Stimulated activated CD8-positive, alpha-beta memory T cell treated with anti-CD3 and anti-CD28 coated beads, Interleukin-7, amount 100 ng/mL, for 48 hours (primary cell): ENCODE data around the gene CDH4.

Experiments
- DNase-seq, 2 donors: peaks; one replicate each; pipeline ENCODE4 v3.0.0-alpha.2; 2020; ENCODE audit warnings: low read depth in 1 of 2; ENCODE audit errors: extremely low read depth in 1 of 2

The CDH4 gene

DNA sequence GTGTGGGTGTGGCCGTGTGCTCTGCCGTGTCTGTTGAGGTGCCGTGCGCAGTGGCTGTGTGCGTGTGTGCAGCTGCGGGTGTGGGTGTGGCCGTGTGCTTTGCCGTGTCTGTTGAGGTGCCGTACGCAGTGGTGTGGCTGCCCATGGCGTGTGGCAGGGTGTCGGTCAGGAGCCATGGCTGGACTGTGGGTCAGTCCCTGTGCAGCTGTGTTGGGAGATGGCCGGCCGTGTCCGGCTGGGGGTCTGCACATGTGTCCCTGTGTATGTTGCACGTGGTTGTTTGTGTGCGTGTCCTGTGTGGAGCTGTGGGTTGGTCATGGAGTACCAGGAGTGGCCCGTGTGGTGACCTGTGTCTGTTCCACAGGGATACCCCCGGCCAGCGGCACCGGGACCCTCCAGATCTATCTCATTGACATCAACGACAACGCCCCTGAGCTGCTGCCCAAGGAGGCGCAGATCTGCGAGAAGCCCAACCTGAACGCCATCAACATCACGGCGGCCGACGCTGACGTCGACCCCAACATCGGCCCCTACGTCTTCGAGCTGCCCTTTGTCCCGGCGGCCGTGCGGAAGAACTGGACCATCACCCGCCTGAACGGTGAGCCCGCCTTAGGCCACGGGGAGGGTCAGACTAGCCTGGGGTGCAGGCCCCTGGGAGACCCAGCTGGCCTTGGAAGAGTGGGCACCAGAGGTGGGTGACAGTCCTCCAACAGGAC lies 675.9 kb downstream of the CDH4 start:
- DNase-seq: no peak

- DNase-seq: no peak
These were observed 677.5 kb downstream of the CDH4 start for GRCh38 chr20:61929561-61929960.

DNA sequence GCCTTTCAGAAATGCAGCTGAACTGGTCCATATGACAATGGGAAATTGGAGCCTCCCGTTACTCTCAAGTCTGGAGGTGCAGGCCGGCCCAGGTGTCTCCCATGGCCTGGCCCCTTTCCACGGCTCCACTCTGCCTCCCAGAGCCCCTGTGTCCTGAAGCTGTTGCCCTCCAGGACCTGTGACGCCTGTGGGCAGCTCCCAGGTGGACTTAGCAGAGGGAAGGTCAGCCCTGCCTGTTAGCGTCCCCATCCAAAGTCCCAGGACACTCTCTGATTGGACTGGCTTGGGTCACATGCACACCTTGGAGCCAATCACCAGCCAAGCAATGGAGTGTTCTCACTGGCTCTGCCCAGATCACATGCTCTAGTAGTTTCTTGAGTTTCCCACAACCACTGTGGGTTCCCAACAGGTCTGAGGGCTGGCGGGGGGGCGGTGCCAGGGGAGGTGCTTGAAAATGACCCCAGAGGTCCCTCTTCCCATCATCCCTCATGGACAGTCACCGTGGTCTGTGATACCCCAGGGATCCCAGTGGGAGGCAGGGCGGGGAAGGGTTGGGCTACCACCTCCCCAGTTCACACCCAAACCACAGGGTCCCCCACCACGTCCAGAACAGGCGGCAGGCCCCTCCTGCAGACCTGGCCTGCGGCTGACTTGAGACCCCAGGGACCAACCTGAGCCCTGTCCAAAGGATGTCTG lies 678.1 kb downstream of the CDH4 start:
- no peak for DNase-seq

- DNase-seq: no peak
These were observed 678.9 kb downstream of the CDH4 start for GRCh38 chr20:61930776-61931475.

GRCh38 chr20:61931476-61932198 lies 679.6 kb downstream of the CDH4 start:
- no peak for DNase-seq

DNA sequence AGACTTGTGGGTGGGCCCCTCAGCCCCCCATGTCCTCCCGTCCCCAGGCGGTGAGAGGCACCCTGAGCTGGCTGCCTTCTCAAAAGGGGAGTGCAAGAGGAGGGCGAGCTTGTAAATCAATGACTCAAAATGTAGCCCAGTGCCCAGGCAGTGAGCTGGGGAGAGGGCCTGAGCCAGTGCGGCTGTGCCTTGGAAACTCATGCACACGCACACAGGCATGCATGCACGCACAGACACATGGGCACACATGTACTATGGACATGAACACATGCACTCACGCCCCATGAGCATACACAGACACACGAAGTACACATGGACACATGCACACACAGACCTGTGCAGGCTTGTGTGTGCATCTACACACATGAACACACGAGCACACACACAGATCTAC lies 680.1 kb downstream of the CDH4 start:
- DNase-seq: no peak

- DNase-seq: no peak
These were observed 680.8 kb downstream of the CDH4 start for GRCh38 chr20:61932711-61933480.

- no peak for DNase-seq
These were observed 681.5 kb downstream of the CDH4 start for GRCh38 chr20:61933481-61933950.

- DNase-seq: no peak
These were observed 682.1 kb downstream of the CDH4 start for GRCh38 chr20:61933951-61934715.

- no peak for DNase-seq
These were observed 682.9 kb downstream of the CDH4 start for GRCh38 chr20:61934716-61935530.

GRCh38 chr20:61935926-61936700 lies 684.1 kb downstream of the CDH4 start:
- no peak for DNase-seq

DNA sequence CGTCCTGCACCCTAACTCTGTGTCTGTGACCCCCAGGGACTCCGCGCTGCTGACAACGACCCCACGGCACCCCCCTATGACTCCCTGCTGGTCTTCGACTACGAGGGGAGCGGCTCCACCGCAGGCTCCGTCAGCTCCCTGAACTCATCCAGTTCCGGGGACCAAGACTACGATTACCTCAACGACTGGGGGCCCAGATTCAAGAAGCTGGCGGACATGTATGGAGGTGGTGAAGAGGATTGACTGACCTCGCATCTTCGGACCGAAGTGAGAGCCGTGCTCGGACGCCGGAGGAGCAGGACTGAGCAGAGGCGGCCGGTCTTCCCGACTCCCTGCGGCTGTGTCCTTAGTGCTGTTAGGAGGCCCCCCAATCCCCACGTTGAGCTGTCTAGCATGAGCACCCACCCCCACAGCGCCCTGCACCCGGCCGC lies 684.7 kb downstream of the CDH4 start:
- no peak for DNase-seq

DNA sequence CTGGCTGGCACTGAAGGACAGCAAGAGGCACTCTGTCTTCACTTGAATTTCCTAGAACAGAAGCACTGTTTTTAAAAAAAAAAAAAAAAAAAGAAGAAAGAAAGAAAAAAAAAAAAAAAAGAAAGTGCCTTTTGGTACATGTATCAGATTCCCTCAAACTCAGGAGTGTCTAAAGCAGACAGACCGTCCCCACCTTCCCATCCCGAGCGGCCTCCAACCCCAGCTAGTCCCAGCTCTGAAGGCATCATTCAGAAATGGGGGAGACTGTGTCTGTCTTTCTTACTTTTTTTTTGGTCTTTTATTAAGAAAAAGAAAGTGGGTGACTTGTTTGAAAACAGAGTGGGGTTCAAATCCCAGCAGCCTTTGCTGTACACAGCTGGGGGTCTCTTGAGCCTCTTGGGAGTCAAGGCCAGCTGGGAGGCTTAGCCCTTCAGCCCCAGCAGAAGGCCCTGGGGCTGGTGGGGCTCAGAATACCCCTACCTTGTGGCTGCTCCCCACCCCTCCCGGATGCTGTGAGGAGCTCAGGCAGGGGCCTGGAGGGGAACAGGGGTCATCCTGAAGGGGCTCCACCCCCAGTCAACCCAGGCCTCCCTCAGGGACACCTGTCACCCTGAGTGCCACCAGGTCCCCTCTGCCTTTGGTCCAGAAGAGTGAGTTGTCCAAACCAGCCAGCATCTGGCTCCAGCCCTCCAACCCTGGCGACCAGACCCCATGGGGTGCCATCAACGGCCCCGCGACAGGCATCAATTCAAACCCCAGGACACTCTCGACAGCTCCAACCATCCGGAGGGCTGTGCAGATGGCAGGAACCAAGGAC lies 685.3 kb downstream of the CDH4 start:
- DNase-seq: no peak

- no peak for DNase-seq
These were observed 686.1 kb downstream of the CDH4 start for GRCh38 chr20:61937963-61938838.

DNA sequence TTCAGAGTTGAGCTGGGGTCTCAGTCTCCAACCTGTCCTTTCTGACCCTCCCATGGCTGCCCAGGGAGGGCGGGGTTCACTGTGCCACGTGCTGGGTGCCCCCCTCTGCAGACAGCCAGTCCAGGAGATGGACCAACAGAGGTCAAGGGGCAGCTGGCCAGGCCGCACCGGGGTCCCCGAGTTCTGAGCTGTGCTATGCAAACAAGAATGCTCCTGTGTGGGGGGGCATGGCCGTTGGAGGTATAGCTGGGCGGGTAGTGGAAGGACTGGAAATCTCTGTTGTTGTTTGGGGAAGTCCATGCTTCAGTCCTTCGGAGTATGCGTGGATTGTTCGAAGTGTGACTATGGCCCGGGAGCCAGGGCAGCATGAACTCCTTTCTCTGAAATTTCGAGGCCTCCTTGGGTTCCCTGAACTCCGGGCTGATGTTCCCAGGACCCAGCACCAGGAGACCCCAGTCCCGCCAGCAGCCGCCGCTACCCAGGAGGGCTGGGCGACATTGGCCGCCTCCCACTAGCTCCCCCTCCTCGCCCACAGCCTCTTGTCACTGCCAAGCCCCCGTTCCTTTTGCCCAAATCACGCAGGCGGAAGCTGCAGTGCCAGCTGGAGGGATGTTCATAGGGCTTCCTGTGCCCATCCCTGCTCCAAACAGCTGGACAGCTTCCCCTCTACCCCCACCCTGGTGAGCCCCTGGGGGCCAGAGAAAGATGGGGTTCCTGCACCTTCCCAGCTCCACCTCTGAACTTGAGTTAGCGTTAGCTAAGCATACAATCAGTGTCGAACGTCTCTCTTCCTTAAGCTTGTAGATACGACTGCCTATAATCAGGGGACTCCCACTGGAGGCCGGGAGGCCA lies 687.0 kb downstream of the CDH4 start:
- DNase-seq: no peak
